A549 (cell line): ENCODE results near the gene INPP5J.

Experiments
- HOXA7 ChIP-seq: fragments of 250-450 bp; sonication (Bioruptor Pico); IDR thresholded peaks from 2 replicates; pipeline ENCODE4 v1.5.0; 2020; ENCODE audit warnings: mild to moderate bottlenecking, moderate library complexity
- MAFK ChIP-seq: fragments of 450-650 bp; IDR thresholded peaks from 2 replicates; pipeline ENCODE4 v1.6.1; 2014; ENCODE audit not compliant: partially characterized antibody
- NR3C1 ChIP-seq: fragments of >200 bp; sonication (Bioruptor Twin); formaldehyde crosslinking; IDR thresholded peaks from 3 replicates; pipeline ENCODE4 v1.6.1; 2017
- SMC3 ChIP-seq: fragments of >200 bp; sonication (Bioruptor Twin); formaldehyde crosslinking; IDR thresholded peaks from 3 replicates; pipeline ENCODE4 v1.6.1; 2018; ENCODE audit warnings: inconsistent platforms
- TF ChIP-seq, protein P1 (sequence below): fragments of 450-650 bp; IDR thresholded peaks from 2 replicates; pipeline ENCODE4 v1.6.1; 2014; ENCODE audit warnings: antibody characterized with exemption
- TF ChIP-seq, protein P2 (sequence below): IDR thresholded peaks from 2 replicates; pipeline ENCODE4 v1.6.1; 2012

GRCh38 chr22:31097941-31098631, 24.7 kb upstream of the INPP5J start:
- TF ChIP-seq NR3C1: no peak
- TF ChIP-seq HOXA7: no peak
- TF ChIP-seq, protein P1, sequence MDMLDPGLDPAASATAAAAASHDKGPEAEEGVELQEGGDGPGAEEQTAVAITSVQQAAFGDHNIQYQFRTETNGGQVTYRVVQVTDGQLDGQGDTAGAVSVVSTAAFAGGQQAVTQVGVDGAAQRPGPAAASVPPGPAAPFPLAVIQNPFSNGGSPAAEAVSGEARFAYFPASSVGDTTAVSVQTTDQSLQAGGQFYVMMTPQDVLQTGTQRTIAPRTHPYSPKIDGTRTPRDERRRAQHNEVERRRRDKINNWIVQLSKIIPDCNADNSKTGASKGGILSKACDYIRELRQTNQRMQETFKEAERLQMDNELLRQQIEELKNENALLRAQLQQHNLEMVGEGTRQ: no peak
- TF ChIP-seq, protein P2, sequence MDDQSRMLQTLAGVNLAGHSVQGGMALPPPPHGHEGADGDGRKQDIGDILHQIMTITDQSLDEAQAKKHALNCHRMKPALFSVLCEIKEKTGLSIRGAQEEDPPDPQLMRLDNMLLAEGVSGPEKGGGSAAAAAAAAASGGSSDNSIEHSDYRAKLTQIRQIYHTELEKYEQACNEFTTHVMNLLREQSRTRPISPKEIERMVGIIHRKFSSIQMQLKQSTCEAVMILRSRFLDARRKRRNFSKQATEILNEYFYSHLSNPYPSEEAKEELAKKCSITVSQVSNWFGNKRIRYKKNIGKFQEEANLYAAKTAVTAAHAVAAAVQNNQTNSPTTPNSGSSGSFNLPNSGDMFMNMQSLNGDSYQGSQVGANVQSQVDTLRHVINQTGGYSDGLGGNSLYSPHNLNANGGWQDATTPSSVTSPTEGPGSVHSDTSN: no peak
- TF ChIP-seq MAFK: no peak
- no peak for TF ChIP-seq SMC3
